Activated naive CD8-positive, alpha-beta T cell treated with anti-CD3 and anti-CD28 coated beads, Interleukin-2, amount 50 U/mL, for 16 hours (primary cell): ENCODE data around the gene YIPF7.

Source experiments
- DNase-seq: peaks from one replicate; pipeline ENCODE4 v3.0.0-alpha.2; 2020; ENCODE audit warnings: low read depth, low spot score

YIPF7 gene

GRCh38 chr4:44623676-44624075 is 27.7 kb downstream of the YIPF7 start:
- DNase-seq: no peak

- DNase-seq: no peak
Observed at GRCh38 chr4:44616621-44617020, 34.8 kb downstream of the YIPF7 start.

GRCh38 chr4:44583393-44583792 is 68.0 kb downstream of the YIPF7 start:
- DNase-seq: no peak

GRCh38 chr4:44580231-44580630 is 71.2 kb downstream of the YIPF7 start:
- DNase-seq: no peak

GRCh38 chr4:44578954-44579353 is 72.5 kb downstream of the YIPF7 start:
- DNase-seq: no peak
